Measurements from ENCODE around the gene ZRANB3. TPM values are rescaled to one million over a fixed set of nuclear protein-coding genes. Genes with fewer than 3 reads are reported as not detected.

ZRANB3 gene
- total RNA-seq, 1 experiment from 2014 or later = 15.7 TPM

DNA sequence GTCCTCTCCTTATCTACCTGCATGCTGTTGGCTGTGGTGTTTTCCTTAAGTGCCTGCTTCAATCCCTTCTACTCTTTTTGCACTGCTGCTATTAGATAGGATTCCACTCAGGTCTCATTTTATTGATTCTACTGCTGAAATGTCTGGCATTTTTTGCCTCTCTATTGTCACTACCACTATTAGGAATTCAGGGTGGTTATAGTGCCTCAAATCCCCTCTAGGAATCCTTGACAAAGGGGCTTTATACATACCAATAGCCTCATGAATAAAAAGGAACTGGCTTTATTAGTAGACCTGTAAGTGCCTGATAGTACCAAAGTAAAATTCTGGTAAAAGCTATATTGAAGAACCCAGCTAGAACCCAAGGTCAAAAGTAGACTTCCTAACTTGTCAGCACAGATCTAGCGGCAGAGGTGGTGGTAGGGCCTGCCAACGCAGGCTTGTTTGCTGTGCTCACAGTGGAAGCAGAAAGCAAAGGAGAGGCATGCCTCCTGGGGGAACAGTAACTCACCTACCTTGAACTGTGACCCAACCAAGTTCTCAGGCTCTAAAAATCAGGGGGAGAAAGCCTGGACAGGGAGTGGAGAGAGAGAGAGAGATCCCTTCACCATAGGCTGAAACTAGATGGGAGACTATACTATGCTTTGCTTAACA, 278.1 kb downstream of the ZRANB3 start:
- no peak for DNase-seq (ENCODE audit: low spot score)

DNA sequence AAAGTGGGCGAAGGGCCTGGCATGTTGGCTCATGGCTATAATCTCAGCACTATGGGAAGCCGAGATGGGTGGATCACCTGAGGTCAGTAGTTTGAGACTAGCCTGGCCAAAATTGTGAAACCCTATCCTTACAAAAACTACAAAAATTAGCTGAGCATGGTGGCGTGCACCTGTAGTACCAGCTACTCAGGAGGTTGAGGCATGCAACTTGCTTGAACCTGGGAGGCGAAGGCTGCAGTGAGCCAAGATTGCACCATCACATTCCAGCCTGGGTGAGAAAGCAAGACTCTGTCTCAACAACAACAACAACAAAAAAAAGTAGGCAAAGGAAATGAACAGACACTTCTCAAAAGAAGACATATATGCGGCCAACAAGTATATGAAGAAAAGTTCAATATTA, 282.4 kb downstream of the ZRANB3 start:
- DNase-seq (ENCODE audit: low spot score) = no peak

GRCh38 chr2:135246711-135247270, 284.2 kb downstream of the ZRANB3 start:
- DNase-seq (ENCODE audit: low spot score) = no peak

DNA sequence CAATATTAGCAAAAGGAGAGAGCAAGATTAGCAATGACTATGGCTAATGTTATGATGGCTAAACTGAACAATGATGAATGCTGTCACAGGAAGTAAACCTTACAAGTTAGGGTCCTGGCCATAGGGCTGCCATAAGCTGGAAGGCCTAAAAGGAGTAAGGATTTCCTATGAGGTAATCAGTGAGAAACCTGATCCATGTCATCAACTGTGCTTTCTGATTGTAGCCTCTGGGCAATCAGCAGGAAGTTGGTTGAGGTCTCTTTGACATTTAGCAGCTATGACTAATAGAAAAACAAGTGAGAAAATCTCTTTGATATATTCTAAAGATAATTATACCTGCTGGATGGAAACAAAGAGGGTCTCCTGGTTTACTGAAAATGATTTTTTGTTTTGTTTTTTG, 285.9 kb downstream of the ZRANB3 start:
- peak; percentile 70 for DNase-seq (ENCODE audit: low spot score)

GRCh38 chr2:135238651-135239050, 292.4 kb downstream of the ZRANB3 start:
- DNase-seq (ENCODE audit: low spot score) = no peak

DNA sequence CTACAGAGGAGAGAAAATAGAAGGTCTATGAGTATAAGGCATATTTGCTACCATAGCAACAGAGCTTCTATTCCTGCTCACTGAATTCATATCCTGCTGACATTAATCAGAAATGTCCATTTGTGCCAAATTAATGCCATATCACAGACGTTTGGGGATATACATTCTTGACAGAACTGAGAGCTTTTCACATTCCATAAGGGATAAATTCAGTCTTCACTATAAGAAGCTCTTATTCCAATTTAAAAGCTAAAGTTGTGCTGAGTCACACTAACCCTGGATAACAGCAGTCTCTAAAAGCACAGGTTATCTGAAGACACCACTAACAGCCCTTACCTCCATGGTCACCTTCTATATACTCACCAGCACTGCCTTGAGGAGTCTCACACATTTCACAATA, 300.9 kb downstream of the ZRANB3 start:
- no peak for DNase-seq (ENCODE audit: low spot score)

DNA sequence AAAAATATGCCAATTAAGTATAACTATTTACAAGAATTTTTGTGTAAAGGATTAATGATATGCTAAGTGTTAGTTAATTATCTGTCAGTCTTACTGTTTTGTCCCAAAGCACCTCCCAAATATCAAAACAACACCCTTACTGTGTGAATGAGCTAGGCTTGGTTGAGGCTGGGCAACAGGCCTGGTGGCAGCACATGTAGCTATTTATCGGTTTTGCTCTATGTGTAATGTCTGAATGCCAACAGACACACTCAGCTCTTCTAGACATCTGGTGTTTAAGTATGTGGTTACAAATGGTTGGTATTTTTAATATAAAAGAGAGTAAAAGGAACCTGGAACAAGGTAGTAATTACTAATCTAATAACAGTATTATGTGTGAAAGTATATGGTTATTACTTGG, 303.6 kb downstream of the ZRANB3 start:
- no peak for DNase-seq (ENCODE audit: low spot score)

GRCh38 chr2:135226961-135227360, 304.1 kb downstream of the ZRANB3 start:
- DNase-seq (ENCODE audit: low spot score) = no peak

GRCh38 chr2:135225781-135226180, 305.2 kb downstream of the ZRANB3 start:
- DNase-seq (ENCODE audit: low spot score) = no peak

GRCh38 chr2:135219226-135219625, 311.8 kb downstream of the ZRANB3 start:
- no peak for DNase-seq (ENCODE audit: low spot score)

DNA sequence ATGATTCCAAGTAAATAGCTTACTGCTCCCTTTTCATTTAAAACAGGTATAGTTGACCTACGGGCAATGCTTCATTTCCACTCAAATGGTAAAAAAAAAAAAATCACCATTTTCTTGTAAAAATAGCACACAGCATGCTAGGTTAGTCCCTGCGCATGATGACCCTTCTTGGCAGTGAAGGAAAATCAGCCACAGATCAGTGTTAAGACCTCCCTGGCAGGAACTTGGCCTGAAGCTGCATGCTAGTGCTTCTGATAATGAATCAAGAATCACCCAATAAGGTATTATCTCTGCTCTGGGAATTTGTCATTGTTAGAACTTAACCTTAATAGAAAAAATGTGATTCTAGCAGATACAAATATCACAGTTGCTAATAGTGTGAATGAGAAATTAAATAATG, 312.6 kb downstream of the ZRANB3 start:
- no peak for DNase-seq (ENCODE audit: low spot score)

- no peak for DNase-seq (ENCODE audit: low spot score)
Measured at GRCh38 chr2:135212757-135213156, 318.3 kb downstream of the ZRANB3 start.

GRCh38 chr2:135208016-135208415, 323.0 kb downstream of the ZRANB3 start:
- no peak for DNase-seq (ENCODE audit: low spot score)

DNA sequence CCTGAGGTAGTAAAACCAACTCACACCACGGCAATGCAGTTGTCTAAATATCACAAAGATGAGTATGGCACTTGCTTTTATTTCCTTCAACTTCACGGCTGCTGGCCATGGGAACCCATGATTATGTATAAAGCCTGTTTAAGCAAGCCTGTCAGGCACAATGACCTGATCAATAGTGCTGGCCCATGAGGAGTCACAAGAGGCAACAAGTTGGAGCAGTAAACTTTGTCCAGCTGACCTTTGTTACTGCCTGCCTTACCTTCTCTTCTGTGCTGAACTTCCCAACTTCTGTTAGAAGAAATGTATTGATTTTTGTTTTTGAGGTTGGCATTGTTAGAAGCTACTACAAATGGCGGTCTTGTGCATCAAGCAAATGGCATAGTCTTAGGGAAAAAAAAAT, 327.1 kb downstream of the ZRANB3 start:
- no peak for DNase-seq (ENCODE audit: low spot score)

- DNase-seq (ENCODE audit: low spot score) = no peak
Measured at GRCh38 chr2:135202751-135203150, 328.3 kb downstream of the ZRANB3 start.

- DNase-seq (ENCODE audit: low spot score) = no peak
Measured at GRCh38 chr2:135198481-135198880, 332.5 kb downstream of the ZRANB3 start.

DNA sequence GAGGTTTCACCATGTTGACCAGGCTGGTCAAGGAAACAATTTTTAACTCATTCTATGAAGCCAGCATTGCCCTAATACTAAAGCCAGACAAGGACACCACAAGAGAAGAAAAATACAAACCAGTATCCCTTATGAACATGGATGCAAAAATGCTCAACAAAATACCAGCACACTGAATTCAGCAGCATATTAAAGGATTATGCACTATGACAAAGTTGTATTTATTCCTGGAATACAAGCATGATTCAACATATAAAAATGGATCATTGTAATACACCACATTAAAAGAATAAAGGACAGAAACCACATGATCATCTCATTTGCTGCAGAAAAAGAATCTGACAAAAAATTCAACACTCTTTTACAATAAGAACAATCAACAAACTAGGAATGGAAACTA, 340.2 kb downstream of the ZRANB3 start:
- no peak for DNase-seq (ENCODE audit: low spot score)

- no peak for DNase-seq (ENCODE audit: low spot score)
Measured at GRCh38 chr2:135189148-135189547, 341.9 kb downstream of the ZRANB3 start.

DNA sequence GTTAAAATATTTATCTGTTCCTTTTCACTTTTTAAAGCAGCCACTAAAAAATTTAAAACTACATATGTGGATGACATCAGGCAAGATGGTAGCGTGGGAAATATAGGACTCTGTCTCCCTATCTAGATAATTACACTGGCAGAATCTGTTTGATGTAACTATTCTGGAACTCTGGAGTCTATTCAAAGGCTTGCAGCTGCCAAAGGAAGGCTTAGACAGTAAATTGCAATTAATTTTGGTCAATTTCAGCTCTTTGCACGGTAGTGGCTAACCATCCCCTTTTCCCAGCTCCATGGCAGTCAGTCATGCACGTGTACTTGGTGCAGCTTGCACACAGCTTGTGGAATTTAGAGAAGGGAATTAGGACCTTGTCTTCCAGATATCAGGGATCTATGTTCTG, 343.7 kb downstream of the ZRANB3 start:
- DNase-seq (ENCODE audit: low spot score) = no peak

- no peak for DNase-seq (ENCODE audit: low spot score)
Measured at GRCh38 chr2:135186054-135186453, 345.0 kb downstream of the ZRANB3 start.

DNA sequence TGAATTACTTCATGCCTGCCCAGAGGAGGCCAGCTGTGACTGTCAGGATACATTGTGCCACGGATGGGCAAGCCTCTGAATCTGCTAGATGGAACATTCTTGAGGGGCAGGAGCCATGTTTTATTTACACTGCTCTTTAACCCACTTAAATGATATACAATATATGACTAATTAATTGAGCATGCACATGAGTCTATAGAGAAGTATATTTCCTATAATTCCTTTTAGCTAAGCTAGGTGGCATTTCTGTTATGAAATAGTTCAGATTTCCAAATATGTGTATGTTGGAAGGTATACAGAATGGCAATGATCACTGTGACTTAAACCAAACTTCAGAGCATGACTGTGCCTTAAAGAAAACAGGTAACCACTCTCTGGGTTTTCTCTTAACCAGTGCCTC, 347.2 kb downstream of the ZRANB3 start:
- DNase-seq (ENCODE audit: low spot score) = no peak

DNA sequence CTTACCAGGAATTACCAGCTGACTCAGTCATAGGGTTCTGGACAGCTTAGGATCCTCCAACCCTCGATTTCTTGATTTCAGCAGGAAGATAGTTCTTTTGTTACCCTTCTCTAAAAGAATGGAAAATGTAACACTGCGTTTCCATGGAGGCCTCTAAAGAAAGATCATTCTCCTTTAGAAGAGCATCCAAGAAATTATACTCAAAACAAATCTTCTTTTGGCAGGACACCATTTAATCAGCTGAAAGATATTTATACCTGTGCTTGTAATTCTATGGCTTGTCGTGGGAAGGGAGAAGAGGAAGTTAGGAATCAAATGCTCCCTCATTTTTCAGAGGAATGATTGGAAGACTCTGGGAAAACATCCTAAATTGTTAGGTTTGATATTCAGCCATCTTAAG, 348.4 kb downstream of the ZRANB3 start:
- no peak for DNase-seq (ENCODE audit: low spot score)

GRCh38 chr2:135182190-135182589, 348.8 kb downstream of the ZRANB3 start:
- DNase-seq (ENCODE audit: low spot score) = no peak

DNA sequence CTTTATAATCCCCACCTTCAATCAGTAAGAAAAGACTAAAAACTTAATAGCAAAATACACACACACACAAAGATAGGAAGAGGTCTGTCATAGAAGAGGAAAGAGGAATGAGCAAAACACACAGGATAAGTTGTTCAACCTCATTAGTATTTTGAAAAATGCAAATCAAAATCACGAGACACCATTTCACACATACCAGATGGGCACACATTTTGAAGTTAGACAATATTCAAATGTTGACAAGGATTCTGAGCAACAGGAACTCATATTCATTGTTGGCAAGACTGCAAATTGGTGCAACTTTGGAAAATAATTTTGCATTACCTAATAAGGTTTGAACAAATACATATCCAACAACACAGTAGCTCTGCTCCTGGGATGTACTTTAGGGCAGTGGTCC, 351.3 kb downstream of the ZRANB3 start:
- no peak for DNase-seq (ENCODE audit: low spot score)

Data from A172 (cell line).